ENCODE measurements around the gene ELOA. TPM values are rescaled to one million over a fixed set of nuclear protein-coding genes. Genes with fewer than 3 reads are reported as not detected.
A peak's percentile ranks its signal among the peaks of the same experiment; 100 is the strongest.

The ELOA gene
- total and polyA plus RNA-seq, 9 of the 15 experiments (the other 6 are each of a cell fraction or from before 2014, with no cell fraction given), result 31.9 to 98.6 (median 61.3) TPM

DNA sequence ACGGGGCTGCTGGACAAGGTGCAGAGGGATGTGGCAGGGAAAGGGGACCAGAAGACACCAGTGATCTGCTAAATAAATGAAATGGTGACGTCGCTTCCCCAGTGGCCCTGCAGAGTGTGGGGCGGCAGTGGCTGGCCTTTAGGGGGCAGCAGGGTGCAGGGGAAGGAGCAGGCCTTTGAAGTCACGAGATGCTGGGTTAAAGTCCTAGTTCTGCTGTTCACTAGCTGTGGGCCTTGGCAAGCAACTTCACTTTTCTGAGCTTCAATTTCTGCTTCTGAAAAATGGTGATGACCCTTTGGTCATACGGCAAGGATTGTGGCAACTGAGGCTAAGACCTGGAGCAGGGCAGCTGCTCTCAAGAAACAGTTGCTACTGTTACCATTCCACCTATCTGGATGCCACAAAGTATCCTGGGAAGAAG, 66.5 kb downstream of the ELOA start (continued):
- TF ChIP-seq ZBTB11 (CRISPR knock-in tag; IDR thresholded peaks at IDR 0.05), result no peak
- peak; percentile 18; the same call in 1 of the 2 replicates for TF ChIP-seq SMARCA4 (IDR thresholded peaks at IDR 0.05)
- no peak for TF ChIP-seq ZNF695 (CRISPR knock-in tag; IDR thresholded peaks at IDR 0.05)
- TF ChIP-seq MXD1 (CRISPR knock-in tag; IDR thresholded peaks at IDR 0.05; ENCODE audit: borderline replicate concordance, poor library complexity, severe bottlenecking), result no peak
- TF ChIP-seq CBFB (CRISPR knock-in tag; IDR thresholded peaks at IDR 0.05), result 0 out of 2 replicates have a peak, but pooled peaks have one; percentile 37
- no peak for TF ChIP-seq PYGO2 (tag; IDR thresholded peaks at IDR 0.05)
- TF ChIP-seq RBFOX2 (IDR thresholded peaks at IDR 0.05; ENCODE audit: low read depth, low read length), result no peak
- TF ChIP-seq ZNF551 (CRISPR knock-in tag; IDR thresholded peaks at IDR 0.05), result no peak
- TF ChIP-seq XRCC4 (IDR thresholded peaks at IDR 0.05; ENCODE audit: extremely low read depth, insufficient read depth, insufficient read length), result no peak
- TF ChIP-seq, protein P1, sequence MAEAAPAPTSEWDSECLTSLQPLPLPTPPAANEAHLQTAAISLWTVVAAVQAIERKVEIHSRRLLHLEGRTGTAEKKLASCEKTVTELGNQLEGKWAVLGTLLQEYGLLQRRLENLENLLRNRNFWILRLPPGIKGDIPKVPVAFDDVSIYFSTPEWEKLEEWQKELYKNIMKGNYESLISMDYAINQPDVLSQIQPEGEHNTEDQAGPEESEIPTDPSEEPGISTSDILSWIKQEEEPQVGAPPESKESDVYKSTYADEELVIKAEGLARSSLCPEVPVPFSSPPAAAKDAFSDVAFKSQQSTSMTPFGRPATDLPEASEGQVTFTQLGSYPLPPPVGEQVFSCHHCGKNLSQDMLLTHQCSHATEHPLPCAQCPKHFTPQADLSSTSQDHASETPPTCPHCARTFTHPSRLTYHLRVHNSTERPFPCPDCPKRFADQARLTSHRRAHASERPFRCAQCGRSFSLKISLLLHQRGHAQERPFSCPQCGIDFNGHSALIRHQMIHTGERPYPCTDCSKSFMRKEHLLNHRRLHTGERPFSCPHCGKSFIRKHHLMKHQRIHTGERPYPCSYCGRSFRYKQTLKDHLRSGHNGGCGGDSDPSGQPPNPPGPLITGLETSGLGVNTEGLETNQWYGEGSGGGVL (CRISPR knock-in tag; IDR thresholded peaks at IDR 0.05), result no peak
- TF ChIP-seq ZNF561 (CRISPR knock-in tag; conservative IDR thresholded peaks at IDR 0.05), result no peak
- 0 out of 2 replicates have a peak, but pooled peaks have one; percentile 71 for TF ChIP-seq TARDBP (IDR thresholded peaks at IDR 0.05)
- TF ChIP-seq CREB3 (tag; conservative IDR thresholded peaks at IDR 0.05; ENCODE audit: low read depth), result no peak
- TF ChIP-seq ZNF668 (CRISPR knock-in tag; IDR thresholded peaks at IDR 0.05), result no peak
- TF ChIP-seq ZNF507 (tag; conservative IDR thresholded peaks at IDR 0.05), result no peak
- TF ChIP-seq SFPQ (IDR thresholded peaks at IDR 0.05; ENCODE audit: low read depth, low read length), result no peak
- TF ChIP-seq FIP1L1 (IDR thresholded peaks at IDR 0.05; ENCODE audit: low read depth, low read length, poor library complexity, severe bottlenecking), result no peak
- TF ChIP-seq HDAC1 (IDR thresholded peaks at IDR 0.05), result no peak

Data from K562 (cell line).